Testis (tissue), 2 donors: ENCODE results near the gene DTD2.

ENCODE experiments used
- POLR2A ChIP-seq: fragments of 450-650 bp; IDR thresholded peaks from one replicate; pipeline ENCODE4 v1.6.1; 2017; ENCODE audit warnings: antibody characterized with exemption, mild to moderate bottlenecking, moderate library complexity
- TF ChIP-seq, protein P1 (sequence below), 3 experiments: fragments of 450-650 bp in 2 of 3; fragments of 200-600 bp in 1 of 3; sonication (generic) in 1 of 3; IDR thresholded peaks; one replicate each; pipeline ENCODE4 v1.5.1; 2016 to 2019; ENCODE audit warnings: antibody characterized with exemption in 3 of 3, mild to moderate bottlenecking in 2 of 3, moderate library complexity in 1 of 3

DNA sequence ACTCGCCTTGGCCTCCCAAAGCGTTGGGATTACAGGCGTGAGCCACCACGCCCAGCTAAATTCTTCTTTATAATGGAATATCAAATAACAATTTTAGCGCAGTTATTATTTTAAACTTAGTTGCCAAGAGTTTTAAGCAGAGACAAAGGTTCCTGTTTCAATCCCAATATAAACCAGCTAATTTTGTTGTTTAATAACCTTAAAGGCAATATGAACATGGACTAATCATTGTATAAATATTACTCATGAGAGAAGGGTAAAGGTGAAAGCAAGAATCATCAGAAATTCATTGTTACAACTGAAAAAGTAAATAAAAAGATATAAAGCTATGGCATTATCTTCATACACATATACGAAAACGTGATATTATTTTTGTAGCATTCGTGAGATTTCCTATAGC, 8.2 kb downstream of the DTD2 start:
- TF ChIP-seq, protein P1, sequence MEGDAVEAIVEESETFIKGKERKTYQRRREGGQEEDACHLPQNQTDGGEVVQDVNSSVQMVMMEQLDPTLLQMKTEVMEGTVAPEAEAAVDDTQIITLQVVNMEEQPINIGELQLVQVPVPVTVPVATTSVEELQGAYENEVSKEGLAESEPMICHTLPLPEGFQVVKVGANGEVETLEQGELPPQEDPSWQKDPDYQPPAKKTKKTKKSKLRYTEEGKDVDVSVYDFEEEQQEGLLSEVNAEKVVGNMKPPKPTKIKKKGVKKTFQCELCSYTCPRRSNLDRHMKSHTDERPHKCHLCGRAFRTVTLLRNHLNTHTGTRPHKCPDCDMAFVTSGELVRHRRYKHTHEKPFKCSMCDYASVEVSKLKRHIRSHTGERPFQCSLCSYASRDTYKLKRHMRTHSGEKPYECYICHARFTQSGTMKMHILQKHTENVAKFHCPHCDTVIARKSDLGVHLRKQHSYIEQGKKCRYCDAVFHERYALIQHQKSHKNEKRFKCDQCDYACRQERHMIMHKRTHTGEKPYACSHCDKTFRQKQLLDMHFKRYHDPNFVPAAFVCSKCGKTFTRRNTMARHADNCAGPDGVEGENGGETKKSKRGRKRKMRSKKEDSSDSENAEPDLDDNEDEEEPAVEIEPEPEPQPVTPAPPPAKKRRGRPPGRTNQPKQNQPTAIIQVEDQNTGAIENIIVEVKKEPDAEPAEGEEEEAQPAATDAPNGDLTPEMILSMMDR (IDR thresholded peaks at IDR 0.05) = no peak
- no peak for TF ChIP-seq POLR2A
